H1 (cell line): ENCODE measurements around the gene ADAM19. TPM values are rescaled to one million over a fixed set of nuclear protein-coding genes. Genes with fewer than 3 reads are reported as not detected.

Source experiments
- CTCF ChIA-PET: fragments of 300-600 bp; sonication (Branson Sonifier 250); formaldehyde crosslinking; loops from one replicate; lab custom pipeline; 2021; ENCODE audit not compliant: partially characterized antibody; lab: Charles Lee
- POLR2A ChIA-PET: fragments of 300-600 bp; sonication (Branson Sonifier 250); formaldehyde crosslinking; loops from one replicate; lab custom pipeline; 2021; ENCODE audit warnings: inconsistent platforms; ENCODE audit not compliant: partially characterized antibody; lab: Charles Lee
- DNase-seq, 2 experiments: peaks; one replicate each; pipeline versions ENCODE4 v3.0.0 to v3.0.0-alpha.2; 2010 to 2022; ENCODE audit warnings: low spot score in 2 of 2, low read depth in 1 of 2, mixed read lengths in 1 of 2
- FAIRE-seq: peaks from 2 replicates; lab custom pipeline; 2011; peaks lifted over from hg19 to GRCh38; lab: Jason Lieb, UNC
- H2AFZ ChIP-seq: 2 replicates; pipeline ENCODE4 v1.8.1; 2012; ENCODE audit warnings: low read length, inconsistent platforms
- H2AK5ac ChIP-seq: 2 replicates; pipeline ENCODE4 v1.6.1; 2013; ENCODE audit warnings: low read depth, low read length
- H2BK120ac ChIP-seq: replicated peaks from 2 replicates; pipeline ENCODE3; 2013; ENCODE audit warnings: low read depth, low read length, inconsistent platforms
- H2BK12ac ChIP-seq: 2 replicates; pipeline ENCODE4 v1.6.1; 2013; ENCODE audit warnings: low read depth, low read length
- H2BK15ac ChIP-seq: 2 replicates; pipeline ENCODE4 v1.6.1; 2013; ENCODE audit warnings: low read length
- H2BK20ac ChIP-seq: 2 replicates; pipeline ENCODE4 v1.6.1; 2013; ENCODE audit warnings: low read length
- H2BK5ac ChIP-seq: 2 replicates; pipeline ENCODE4 v1.6.1; 2013; ENCODE audit warnings: low read depth, low read length
- H3K14ac ChIP-seq: 2 replicates; pipeline ENCODE4 v1.6.1; 2013; ENCODE audit warnings: inconsistent platforms; ENCODE audit not compliant: insufficient read length
- H3K18ac ChIP-seq: 2 replicates; pipeline ENCODE4 v1.6.1; 2013; ENCODE audit warnings: low read length; ENCODE audit errors: extremely low read depth
- H3K23ac ChIP-seq: 2 replicates; pipeline ENCODE4 v1.6.1; 2013; ENCODE audit warnings: inconsistent platforms; ENCODE audit not compliant: insufficient read length
- H3K23me2 ChIP-seq: 2 replicates; pipeline ENCODE4 v1.6.1; 2013; ENCODE audit warnings: low read depth, low read length
- H3K27ac ChIP-seq: 2 replicates; pipeline ENCODE4 v1.6.1; 2011; ENCODE audit warnings: low read depth, low read length, inconsistent platforms
- H3K27me3 ChIP-seq, 4 experiments: replicated peaks in 1 of 4; 1 replicate in 1 of 4; 2 replicates in 3 of 4; pipeline versions ENCODE4 v1.6.1 to v1.8.1; 2011 to 2013; ENCODE audit warnings: low read length in 3 of 4, mild to moderate bottlenecking in 3 of 4, inconsistent platforms in 2 of 4, mixed read lengths in 2 of 4, moderate library complexity in 1 of 4; ENCODE audit not compliant: control insufficient read depth in 3 of 4, insufficient read depth in 3 of 4; ENCODE audit errors: extremely low read depth in 1 of 4
- H3K36me3 ChIP-seq, 4 experiments: 2 replicates each; pipeline versions ENCODE4 v1.6.1 to v1.8.1; 2011 to 2013; ENCODE audit warnings: mild to moderate bottlenecking in 4 of 4, low read length in 3 of 4, moderate library complexity in 2 of 4, control low read depth in 1 of 4, inconsistent platforms in 1 of 4; ENCODE audit not compliant: insufficient read depth in 4 of 4, control insufficient read depth in 2 of 4
- H3K4ac ChIP-seq: replicated peaks from 2 replicates; pipeline ENCODE3; 2013; ENCODE audit warnings: low read length, low read depth, mixed read lengths, inconsistent platforms; ENCODE audit not compliant: insufficient read length
- H3K4me1 ChIP-seq, 4 experiments: replicated peaks in 1 of 4; 1 replicate in 1 of 4; 2 replicates in 3 of 4; pipeline versions ENCODE4 v1.6.1 to v1.8.1; 2011 to 2013; ENCODE audit warnings: low read length in 3 of 4, inconsistent platforms in 2 of 4, mixed read lengths in 1 of 4; ENCODE audit not compliant: insufficient read depth in 4 of 4, control insufficient read depth in 3 of 4
- H3K4me2 ChIP-seq, 2 experiments: 2 replicates each; pipeline versions ENCODE4 v1.6.1 to v1.8.1; 2011 to 2013; ENCODE audit warnings: low read depth in 2 of 2, low read length in 2 of 2, control low read depth in 1 of 2, inconsistent platforms in 1 of 2, mild to moderate bottlenecking in 1 of 2; ENCODE audit not compliant: insufficient read depth in 1 of 2
- H3K4me3 ChIP-seq, 4 experiments: fragments of 200-600, 300-600 bp in 1 of 4; sonication (generic), shearing (Covaris generic), sonication (Bioruptor Twin) in 1 of 4; 2 replicates each; pipeline versions ENCODE4 v1.5.1 to v1.8.1; 2011 to 2016; ENCODE audit warnings: low read length in 4 of 4, low read depth in 3 of 4, control low read depth in 2 of 4, inconsistent platforms in 2 of 4, mild to moderate bottlenecking in 2 of 4, mixed read lengths in 1 of 4, moderate library complexity in 1 of 4; ENCODE audit not compliant: insufficient read depth in 2 of 4; ENCODE audit errors: extremely low read depth in 1 of 4
- H3K56ac ChIP-seq: replicated peaks from 2 replicates; pipeline ENCODE3; 2013; ENCODE audit warnings: low read depth, mild to moderate bottlenecking, mixed read lengths, low read length, inconsistent platforms; ENCODE audit not compliant: insufficient read length
- H3K79me1 ChIP-seq: 2 replicates; pipeline ENCODE4 v1.6.1; 2013; ENCODE audit warnings: low read depth, low read length, control low read depth
- H3K79me2 ChIP-seq, 2 experiments: 2 replicates each; pipeline versions ENCODE4 v1.6.1 to v1.8.1; 2012 to 2013; ENCODE audit warnings: low read length in 2 of 2, mild to moderate bottlenecking in 2 of 2, inconsistent platforms in 1 of 2; ENCODE audit not compliant: insufficient read depth in 2 of 2, control insufficient read depth in 1 of 2
- H3K9ac ChIP-seq, 4 experiments: replicated peaks in 1 of 4; 1 replicate in 1 of 4; 2 replicates in 3 of 4; pipeline versions ENCODE4 v1.6.1 to v1.8.1; 2011 to 2013; ENCODE audit warnings: low read depth in 3 of 4, low read length in 3 of 4, control low read depth in 2 of 4, mild to moderate bottlenecking in 2 of 4, moderate library complexity in 2 of 4, inconsistent platforms in 1 of 4; ENCODE audit errors: extremely low read depth in 1 of 4
- H3K9me3 ChIP-seq, 2 experiments: 2 replicates each; pipeline versions ENCODE4 v1.6.1 to v1.8.1; 2012 to 2013; ENCODE audit warnings: mild to moderate bottlenecking in 2 of 2, moderate library complexity in 2 of 2, control low read depth in 1 of 2, inconsistent platforms in 1 of 2, low read depth in 1 of 2, low read length in 1 of 2, mixed read lengths in 1 of 2; ENCODE audit not compliant: insufficient read depth in 2 of 2
- H4K20me1 ChIP-seq, 2 experiments: replicated peaks in 1 of 2; 2 replicates each; pipeline versions ENCODE3 to v1.8.1; 2011 to 2013; ENCODE audit warnings: inconsistent platforms in 2 of 2, low read length in 2 of 2, mild to moderate bottlenecking in 1 of 2; ENCODE audit not compliant: insufficient read depth in 2 of 2, control insufficient read depth in 1 of 2
- H4K5ac ChIP-seq: 2 replicates; pipeline ENCODE4 v1.6.1; 2013; ENCODE audit warnings: low read length, low read depth, mixed read lengths, inconsistent platforms; ENCODE audit not compliant: insufficient read length
- H4K8ac ChIP-seq: 2 replicates; pipeline ENCODE4 v1.8.0; 2013; ENCODE audit warnings: mild to moderate bottlenecking, moderate library complexity, low read length, inconsistent platforms; ENCODE audit not compliant: insufficient read depth; ENCODE audit errors: extremely low read depth
- H4K91ac ChIP-seq: replicated peaks from 2 replicates; pipeline ENCODE3; 2013; ENCODE audit warnings: low read length, mixed read lengths, inconsistent platforms; ENCODE audit not compliant: insufficient read length
- ASH2L ChIP-seq: fragments of 200-600, 300-600 bp; sonication (generic); IDR thresholded peaks from one replicate; pipeline ENCODE4 v1.7.1; 2017; ENCODE audit warnings: low read length
- BRCA1 ChIP-seq: IDR thresholded peaks from 2 replicates; pipeline ENCODE4 v1.6.1; 2012; ENCODE audit warnings: low read depth, low read length, improper control_type of control experiment
- KDM1A ChIP-seq: fragments of 200-600, 300-600 bp; sonication (generic); IDR thresholded peaks from 2 replicates; pipeline ENCODE4 v1.7.1; 2016; ENCODE audit warnings: mild to moderate bottlenecking, low read length, borderline replicate concordance
- POU5F1 ChIP-seq: IDR thresholded peaks from 2 replicates; pipeline ENCODE4 v1.6.1; 2011; ENCODE audit warnings: low read depth, mild to moderate bottlenecking, low read length, moderate library complexity
- WGBS, 2 experiments: shearing (Covaris generic) in 1 of 2; methylation state at CpG; one replicate each; pipeline versions ENCODE4 v1.1.6 to v1.1.7; 2013 to 2015; ENCODE audit warnings: low lambda C conversion rate in 2 of 2, mixed read lengths in 2 of 2, inconsistent platforms in 1 of 2, low coverage in 1 of 2, missing lambda C conversion rate in 1 of 2; ENCODE audit not compliant: insufficient replicate concordance in 2 of 2, insufficient coverage in 1 of 2, insufficient read length in 1 of 2; ENCODE audit errors: extremely low coverage in 1 of 2, missing lambda C conversion rate in 1 of 2; 5-methylcytosine and 5-hydroxymethylcytosine counted together
- polyA plus RNA-seq, 7 experiments: library from polyadenylated mRNA; depleted of rRNA in 3 of 7; stranded (reverse) in 5 of 7; unstranded in 2 of 7; fragments of >200 nt in 5 of 7; fragments of 200-250 nt in 2 of 7; gene quantifications; 1 replicate in 5 of 7; 2 replicates in 1 of 7; 4 replicates in 1 of 7; pipeline versions ENCODE4 v1.2.1 to v1.2.3, GENCODE V29; 2011 to 2013; ENCODE audit warnings: missing spikeins in 2 of 7, mixed read lengths in 2 of 7
- total RNA-seq: library from RNA; stranded (reverse); fragmentation: NEBNext Ultra II Directional; extraction: Animal tissue kit (Norgen Biotek cat#: 25700); gene quantifications from 2 replicates; pipeline ENCODE4 v1.2.1, GENCODE V29; 2021
- TF ChIP-seq, protein P1 (sequence below): IDR thresholded peaks from 2 replicates; pipeline ENCODE4 v1.6.1; 2012; ENCODE audit warnings: inconsistent platforms

ADAM19 gene
- total and polyA plus RNA-seq, 2 of the 8 experiments (the other 6 are each of a cell fraction or from before 2014, with no cell fraction given), result 6.5 to 22.7 TPM

DNA sequence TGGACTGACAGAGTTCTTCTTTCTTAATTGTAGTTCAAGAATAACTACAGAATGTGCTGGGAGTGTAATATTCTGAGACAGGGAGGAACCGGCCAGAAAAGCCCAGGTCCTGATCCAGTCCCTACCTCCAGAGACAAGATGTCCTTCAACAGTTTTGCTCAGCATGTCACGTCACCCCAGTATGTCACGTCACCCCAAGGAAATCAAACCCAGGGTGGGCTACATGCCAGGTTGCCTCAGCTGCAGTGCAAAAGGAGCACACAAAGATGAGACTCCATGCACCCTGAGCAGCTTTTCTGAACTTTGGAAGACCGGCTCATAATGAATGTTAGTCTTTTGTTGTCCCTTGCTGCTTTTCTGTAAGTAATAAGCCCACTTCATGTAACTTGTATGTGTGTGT is 141.5 kb downstream of the ADAM19 start:
- no peak overlapping the region for H2BK12ac ChIP-seq
- no peak overlapping the region for H3K9ac ChIP-seq
- no peak overlapping the region for H3K18ac ChIP-seq
- H3K36me3 ChIP-seq, result no peaks in the 10 kb centered on the region
- H4K20me1 ChIP-seq, result no peaks in the 10 kb centered on the region
- no peaks in the 10 kb centered on the region for H3K79me2 ChIP-seq
- no peak overlapping the region for H2AK5ac ChIP-seq
- no peak overlapping the region for H2BK20ac ChIP-seq
- H3K23me2 ChIP-seq, result no peaks in the 10 kb centered on the region
- H3K4me2 ChIP-seq, result no peak overlapping the region
- no peak overlapping the region for H3K27ac ChIP-seq
- no peak overlapping the region for H2BK5ac ChIP-seq
- no peak overlapping the region for H3K4ac ChIP-seq
- ChIA-PET CTCF (interaction anchor here (0.6 to 5.1 kb wide), 6 partner anchors 17 to 309 kb away, joined by 3 to 82 read pairs (median 4); partner anchors contain the start of gene LSM11), POLR2A (no interaction called here)
- H3K14ac ChIP-seq, result no peak overlapping the region
- 89% methylated on average over 4 of the region's 4 CpGs; no CpG with 5 or more reads in 1 of the 2 experiments for WGBS, 2 experiments
- H3K4me1 ChIP-seq, result no peaks in the 10 kb centered on the region
- no peak overlapping the region for H3K23ac ChIP-seq
- H2AFZ ChIP-seq, result no peak overlapping the region
- no peaks in the 10 kb centered on the region for H3K27me3 ChIP-seq
- H4K91ac ChIP-seq, result no peak overlapping the region
- H4K8ac ChIP-seq, result no peak overlapping the region
- no peak for DNase-seq
- H2BK15ac ChIP-seq, result no peak overlapping the region
- no peak for FAIRE-seq
- H3K79me1 ChIP-seq, result no peaks in the 10 kb centered on the region
- H3K56ac ChIP-seq, result no peak overlapping the region
- H3K9me3 ChIP-seq, result no peaks in the 10 kb centered on the region
- no peak overlapping the region for H3K4me3 ChIP-seq
- H4K5ac ChIP-seq, result no peak overlapping the region
- no peak overlapping the region for H2BK120ac ChIP-seq
- TF ChIP-seq, protein P1, sequence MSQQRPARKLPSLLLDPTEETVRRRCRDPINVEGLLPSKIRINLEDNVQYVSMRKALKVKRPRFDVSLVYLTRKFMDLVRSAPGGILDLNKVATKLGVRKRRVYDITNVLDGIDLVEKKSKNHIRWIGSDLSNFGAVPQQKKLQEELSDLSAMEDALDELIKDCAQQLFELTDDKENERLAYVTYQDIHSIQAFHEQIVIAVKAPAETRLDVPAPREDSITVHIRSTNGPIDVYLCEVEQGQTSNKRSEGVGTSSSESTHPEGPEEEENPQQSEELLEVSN, result no peak
- TF ChIP-seq BRCA1, result no peak
- TF ChIP-seq POU5F1, result no peak
- TF ChIP-seq ASH2L, result no peak
- TF ChIP-seq KDM1A, result no peak
